ENCODE measurements around the gene ARHGAP24. TPM values are rescaled to one million over a fixed set of nuclear protein-coding genes. Genes with fewer than 3 reads are reported as not detected.

Gene ARHGAP24
- total RNA-seq, 2 experiments from 2014 or later = not detected

DNA sequence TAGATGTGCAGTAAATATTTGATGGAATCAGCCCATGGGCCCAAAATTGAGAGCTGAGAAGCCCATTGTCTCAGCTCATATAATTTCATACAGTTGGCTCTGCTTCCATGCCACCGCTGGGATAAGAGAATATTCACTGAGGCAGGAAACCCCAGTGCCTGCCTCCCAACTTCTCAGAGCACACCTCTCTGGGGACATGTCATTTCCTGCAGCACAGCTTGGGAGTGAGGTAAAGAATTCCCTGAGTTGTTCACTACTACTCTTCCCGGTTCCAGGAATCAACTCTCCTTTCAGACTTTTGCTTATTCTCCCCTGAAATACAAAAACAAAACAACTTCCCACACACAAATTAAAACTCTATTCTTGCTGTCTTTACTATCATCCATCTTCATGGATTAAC, 495.6 kb downstream of the ARHGAP24 start:
- H3K36me3 Mint-ChIP-seq (ENCODE audit: low read depth) = no peaks in the 10 kb centered on the region
- no peaks in the 10 kb centered on the region for H3K9me3 Mint-ChIP-seq
- ChIA-PET POLR2A (no interaction called here), CTCF (no interaction called here)
- no peaks in the 10 kb centered on the region for H3K4me1 Mint-ChIP-seq
- H3K27me3 Mint-ChIP-seq = no peaks in the 10 kb centered on the region
- no peak overlapping the region for H3K4me3 Mint-ChIP-seq
- no peak for DNase-seq
- H3K27ac Mint-ChIP-seq = no peak overlapping the region

DNA sequence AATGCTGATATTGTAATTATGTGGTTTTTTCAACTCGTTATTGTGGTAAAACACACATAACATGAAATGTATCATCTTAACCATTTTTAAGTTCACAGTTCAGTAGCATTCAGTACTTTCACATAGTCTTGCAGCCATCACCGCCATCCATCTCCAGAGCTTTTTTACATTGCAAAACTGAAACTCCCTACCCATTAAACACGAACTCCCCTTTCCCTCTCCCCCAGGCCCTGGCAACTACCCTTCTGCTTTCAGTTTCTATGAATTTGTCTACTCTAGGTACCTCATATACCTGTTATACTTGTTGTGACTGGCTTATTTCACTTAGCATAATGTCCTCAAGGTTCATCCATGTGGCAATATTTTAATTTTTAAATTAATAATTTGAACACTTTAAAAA, 504.3 kb downstream of the ARHGAP24 start:
- ChIA-PET POLR2A (no interaction called here), CTCF (no interaction called here)
- no peak overlapping the region for H3K4me3 Mint-ChIP-seq
- no peak overlapping the region for H3K27ac Mint-ChIP-seq
- H3K36me3 Mint-ChIP-seq (ENCODE audit: low read depth) = no peaks in the 10 kb centered on the region
- no peaks in the 10 kb centered on the region for H3K4me1 Mint-ChIP-seq
- no peaks in the 10 kb centered on the region for H3K27me3 Mint-ChIP-seq
- DNase-seq = no peak
- no peaks in the 10 kb centered on the region for H3K9me3 Mint-ChIP-seq

DNA sequence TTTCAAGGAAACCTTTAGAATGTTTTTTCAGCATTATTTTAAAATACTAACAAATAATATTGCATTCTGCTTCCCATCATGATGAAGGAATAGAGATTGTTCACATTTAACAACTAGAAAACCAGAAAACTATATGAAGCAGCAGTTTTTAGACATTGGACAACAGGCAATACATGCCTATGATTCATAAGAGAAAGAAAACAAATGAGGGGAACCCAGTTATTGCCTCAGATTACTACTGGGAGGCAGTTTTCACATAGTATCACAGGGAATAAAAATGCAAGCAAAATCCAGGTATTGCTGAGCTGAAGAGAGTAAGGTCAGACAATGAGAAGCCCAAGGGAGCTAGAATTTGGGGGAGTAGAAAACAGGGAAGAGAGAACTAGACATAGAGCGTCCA, 511.3 kb downstream of the ARHGAP24 start:
- no peaks in the 10 kb centered on the region for H3K4me1 Mint-ChIP-seq
- no peak overlapping the region for H3K4me3 Mint-ChIP-seq
- no peaks in the 10 kb centered on the region for H3K9me3 Mint-ChIP-seq
- CTCF ChIA-PET = no interaction called here
- H3K27ac Mint-ChIP-seq = no peak overlapping the region
- H3K27me3 Mint-ChIP-seq = no peaks in the 10 kb centered on the region
- POLR2A ChIA-PET = no interaction called here
- no peaks in the 10 kb centered on the region for H3K36me3 Mint-ChIP-seq (ENCODE audit: low read depth)
- DNase-seq = no peak

DNA sequence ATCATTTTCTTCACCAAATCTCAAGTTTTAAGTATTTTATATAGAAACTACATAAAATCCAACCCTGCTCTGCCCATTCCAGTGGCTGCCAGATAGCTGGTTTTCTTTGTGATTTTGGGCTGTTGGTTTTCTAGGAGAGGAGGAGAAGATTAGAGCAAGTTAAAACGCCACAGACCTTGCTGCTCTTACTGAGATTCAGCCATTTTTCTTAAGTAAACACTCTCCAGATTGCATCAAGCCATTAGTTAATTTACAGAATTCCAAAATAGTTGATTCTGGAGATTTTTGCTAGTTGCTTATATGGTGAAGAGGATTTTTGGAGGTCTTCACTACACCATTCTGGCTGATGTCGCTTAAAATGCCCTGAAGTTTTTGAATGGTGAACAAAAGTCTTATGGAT, 518.7 kb downstream of the ARHGAP24 start:
- ChIA-PET CTCF (no interaction called here), POLR2A (no interaction called here)
- Mint-ChIP-seq H3K27me3 (no peaks in the 10 kb centered on the region), H3K4me3 (no peak overlapping the region), H3K27ac (no peak overlapping the region), H3K4me1 (no peaks in the 10 kb centered on the region), H3K9me3 (no peaks in the 10 kb centered on the region), H3K36me3 (ENCODE audit: low read depth) (no peaks in the 10 kb centered on the region)
- DNase-seq = no peak

DNA sequence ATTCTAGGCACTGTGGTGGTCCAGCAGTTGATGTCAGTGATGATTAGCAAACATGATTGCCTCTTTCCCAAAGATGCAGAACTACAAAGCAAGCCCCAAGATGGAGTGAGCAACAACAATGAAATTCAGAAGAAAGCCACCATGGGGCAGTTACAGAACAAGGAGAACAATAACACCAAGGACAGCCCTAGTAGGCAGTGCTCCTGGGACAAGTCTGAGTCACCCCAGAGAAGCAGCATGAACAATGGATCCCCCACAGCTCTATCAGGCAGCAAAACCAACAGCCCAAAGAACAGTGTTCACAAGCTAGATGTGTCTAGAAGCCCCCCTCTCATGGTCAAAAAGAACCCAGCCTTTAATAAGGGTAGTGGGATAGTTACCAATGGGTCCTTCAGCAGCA, 519.6 kb downstream of the ARHGAP24 start:
- Mint-ChIP-seq H3K27me3 (no peaks in the 10 kb centered on the region), H3K4me3 (no peak overlapping the region), H3K9me3 (no peaks in the 10 kb centered on the region), H3K27ac (no peak overlapping the region), H3K36me3 (ENCODE audit: low read depth) (no peaks in the 10 kb centered on the region), H3K4me1 (no peaks in the 10 kb centered on the region)
- ChIA-PET CTCF (no interaction called here), POLR2A (no interaction called here)
- DNase-seq = no peak

DNA sequence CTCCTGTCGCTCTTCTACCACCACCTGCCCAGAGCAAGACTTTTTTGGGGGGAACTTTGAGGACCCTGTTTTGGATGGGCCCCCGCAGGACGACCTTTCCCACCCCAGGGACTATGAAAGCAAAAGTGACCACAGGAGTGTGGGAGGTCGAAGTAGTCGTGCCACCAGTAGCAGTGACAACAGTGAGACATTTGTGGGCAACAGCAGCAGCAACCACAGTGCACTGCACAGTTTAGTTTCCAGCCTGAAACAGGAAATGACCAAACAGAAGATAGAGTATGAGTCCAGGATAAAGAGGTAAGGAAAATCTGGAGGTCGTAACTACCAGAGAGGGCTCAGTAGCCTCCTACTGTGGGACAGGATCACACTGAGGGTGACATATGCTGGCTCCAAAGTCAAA, 520.4 kb downstream of the ARHGAP24 start:
- ChIA-PET CTCF (no interaction called here), POLR2A (no interaction called here)
- Mint-ChIP-seq H3K36me3 (ENCODE audit: low read depth) (no peaks in the 10 kb centered on the region), H3K4me1 (no peaks in the 10 kb centered on the region), H3K27ac (no peak overlapping the region), H3K27me3 (no peaks in the 10 kb centered on the region), H3K9me3 (no peaks in the 10 kb centered on the region), H3K4me3 (no peak overlapping the region)
- DNase-seq = no peak

DNA sequence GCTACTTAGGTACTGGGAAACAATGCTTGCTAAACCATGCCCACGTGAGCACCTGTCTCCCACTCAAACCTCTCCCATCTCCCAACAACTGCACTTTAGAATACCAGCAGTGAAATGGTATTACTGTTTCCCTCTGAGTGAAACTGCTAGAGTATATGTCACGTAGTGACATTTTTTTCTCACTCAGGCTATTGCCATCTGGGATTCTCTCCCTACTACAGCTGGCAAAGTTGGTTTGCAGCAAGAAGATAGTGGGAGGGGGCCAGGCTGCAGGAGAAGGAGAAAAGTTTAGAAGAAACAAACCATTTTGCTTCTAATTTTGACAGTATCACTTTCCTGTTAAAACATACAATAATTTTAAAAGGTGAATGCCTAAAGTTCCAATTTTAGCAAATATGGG, 526.6 kb downstream of the ARHGAP24 start:
- DNase-seq = no peak
- no peaks in the 10 kb centered on the region for H3K36me3 Mint-ChIP-seq (ENCODE audit: low read depth)
- no peak overlapping the region for H3K4me3 Mint-ChIP-seq
- H3K27ac Mint-ChIP-seq = no peak overlapping the region
- CTCF ChIA-PET = no interaction called here
- H3K4me1 Mint-ChIP-seq = no peaks in the 10 kb centered on the region
- no peaks in the 10 kb centered on the region for H3K27me3 Mint-ChIP-seq
- POLR2A ChIA-PET = no interaction called here
- no peaks in the 10 kb centered on the region for H3K9me3 Mint-ChIP-seq

DNA sequence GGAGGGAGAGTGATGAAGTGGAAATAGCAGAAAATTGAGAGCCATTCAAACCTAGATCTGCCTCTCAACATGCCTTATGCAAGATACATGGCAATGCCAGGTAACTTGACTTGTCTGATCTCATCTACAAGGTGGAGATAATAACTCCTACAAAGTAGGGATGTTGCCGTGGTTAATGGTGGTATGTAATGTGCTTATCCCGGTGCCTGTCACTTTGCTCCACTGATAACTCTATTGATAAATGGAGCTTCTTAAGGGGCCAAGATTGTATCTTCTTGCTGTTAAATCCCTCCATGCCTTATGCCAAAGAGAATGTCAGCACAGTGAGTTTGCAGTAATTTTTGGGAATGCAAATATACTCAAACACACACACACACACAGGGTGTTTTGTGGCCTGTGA, 529.1 kb downstream of the ARHGAP24 start:
- no peak for DNase-seq
- CTCF ChIA-PET = no interaction called here
- Mint-ChIP-seq H3K9me3 (no peaks in the 10 kb centered on the region), H3K27ac (no peak overlapping the region), H3K4me3 (no peak overlapping the region), H3K36me3 (ENCODE audit: low read depth) (no peaks in the 10 kb centered on the region), H3K4me1 (no peaks in the 10 kb centered on the region), H3K27me3 (no peaks in the 10 kb centered on the region)
- POLR2A ChIA-PET = no interaction called here

DNA sequence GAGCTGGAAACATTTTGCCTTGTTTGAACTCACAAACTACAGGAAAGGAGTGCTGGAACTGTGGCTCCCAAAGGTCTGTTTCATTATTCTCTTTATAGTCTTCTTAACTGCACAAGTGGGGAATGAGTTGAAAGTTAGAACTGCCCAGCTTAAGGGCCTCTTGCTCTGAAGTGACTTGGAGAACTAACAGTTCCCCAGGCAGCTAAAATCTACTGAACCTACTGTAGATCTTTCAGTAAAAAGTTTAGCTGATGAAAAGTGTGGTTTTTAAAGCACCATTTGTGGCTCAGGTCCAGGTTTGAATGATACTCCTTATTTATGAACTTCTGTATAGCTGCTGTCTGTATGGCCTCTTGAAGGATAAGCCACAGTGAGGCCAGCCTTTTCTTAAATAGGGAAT, 531.1 kb downstream of the ARHGAP24 start:
- no peaks in the 10 kb centered on the region for H3K36me3 Mint-ChIP-seq (ENCODE audit: low read depth)
- H3K4me3 Mint-ChIP-seq = no peak overlapping the region
- ChIA-PET POLR2A (no interaction called here), CTCF (no interaction called here)
- H3K4me1 Mint-ChIP-seq = no peaks in the 10 kb centered on the region
- H3K9me3 Mint-ChIP-seq = no peaks in the 10 kb centered on the region
- H3K27ac Mint-ChIP-seq = no peak overlapping the region
- no peaks in the 10 kb centered on the region for H3K27me3 Mint-ChIP-seq
- no peak for DNase-seq

DNA sequence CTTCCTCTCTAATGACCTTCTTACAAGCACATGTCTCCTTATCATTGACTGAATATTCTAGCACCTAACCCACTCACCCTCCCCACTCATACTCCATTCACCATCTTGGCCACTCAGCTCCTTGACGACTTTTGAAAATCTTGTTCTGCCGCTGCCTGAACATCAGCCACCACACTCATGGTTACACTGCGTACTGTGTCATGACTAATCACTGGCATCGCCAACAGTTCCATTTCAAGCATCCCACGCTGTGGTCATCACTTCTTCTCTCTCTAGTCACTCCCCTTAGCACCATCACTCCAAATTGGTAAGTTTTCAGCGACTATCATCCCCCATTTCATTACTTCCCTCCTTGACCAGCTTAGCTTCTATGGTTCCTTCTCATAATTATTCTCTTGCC, 532.1 kb downstream of the ARHGAP24 start:
- Mint-ChIP-seq H3K27me3 (no peaks in the 10 kb centered on the region), H3K9me3 (no peaks in the 10 kb centered on the region), H3K36me3 (ENCODE audit: low read depth) (no peaks in the 10 kb centered on the region), H3K27ac (no peak overlapping the region), H3K4me1 (no peaks in the 10 kb centered on the region), H3K4me3 (no peak overlapping the region)
- POLR2A ChIA-PET = no interaction called here
- CTCF ChIA-PET = no interaction called here
- DNase-seq = no peak

DNA sequence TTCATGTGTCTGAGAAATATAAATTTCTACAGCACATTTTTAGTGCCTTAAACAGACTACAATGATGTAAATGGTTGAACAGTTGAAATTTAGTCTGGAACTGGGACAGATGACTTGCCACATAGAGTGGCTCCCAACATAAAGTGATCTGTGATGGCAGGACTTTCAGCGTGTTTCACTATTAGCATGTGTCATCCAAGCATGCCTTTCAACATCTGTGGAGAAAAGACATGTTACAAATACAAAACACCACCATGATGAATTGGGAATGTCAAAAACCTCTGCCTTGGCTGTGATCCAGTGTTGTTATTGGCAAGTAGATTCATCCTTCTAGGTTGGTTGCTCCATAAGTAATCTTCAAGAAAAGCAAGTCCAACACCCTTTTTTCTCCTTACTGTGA, 536.2 kb downstream of the ARHGAP24 start:
- no peaks in the 10 kb centered on the region for H3K27me3 Mint-ChIP-seq
- H3K4me1 Mint-ChIP-seq = no peaks in the 10 kb centered on the region
- no peaks in the 10 kb centered on the region for H3K9me3 Mint-ChIP-seq

DNA sequence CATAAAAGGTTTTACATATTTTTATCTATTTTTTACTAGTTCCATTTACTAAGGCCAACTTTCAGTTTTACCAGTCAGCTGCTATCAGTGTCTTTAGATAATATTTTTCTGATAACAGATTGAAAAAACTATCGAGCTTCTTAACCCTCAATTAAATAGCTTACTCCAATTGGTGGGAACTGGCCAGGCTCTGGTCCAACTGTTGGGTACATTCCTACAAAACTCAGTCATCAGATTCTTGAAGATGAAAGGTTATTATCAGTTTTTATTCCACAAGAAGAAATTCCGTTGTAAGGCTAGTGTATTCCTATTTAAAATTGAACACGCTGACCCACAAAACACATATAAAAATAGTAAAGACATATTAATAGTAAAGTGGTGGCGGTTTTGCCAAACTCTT, 538.7 kb downstream of the ARHGAP24 start:
- ChIA-PET CTCF (no interaction called here), POLR2A (no interaction called here)
- Mint-ChIP-seq H3K4me3 (no peak overlapping the region), H3K9me3 (no peaks in the 10 kb centered on the region), H3K27me3 (no peaks in the 10 kb centered on the region), H3K36me3 (ENCODE audit: low read depth) (no peaks in the 10 kb centered on the region), H3K27ac (no peak overlapping the region), H3K4me1 (no peaks in the 10 kb centered on the region)
- no peak for DNase-seq

More for the DNA sequence above, 536.2 kb downstream of the ARHGAP24 start:
- CTCF ChIA-PET = no interaction called here
- no peak overlapping the region for H3K27ac Mint-ChIP-seq
- no peak for DNase-seq
- H3K4me3 Mint-ChIP-seq = no peak overlapping the region
- POLR2A ChIA-PET = no interaction called here
- no peaks in the 10 kb centered on the region for H3K36me3 Mint-ChIP-seq (ENCODE audit: low read depth)

DNA sequence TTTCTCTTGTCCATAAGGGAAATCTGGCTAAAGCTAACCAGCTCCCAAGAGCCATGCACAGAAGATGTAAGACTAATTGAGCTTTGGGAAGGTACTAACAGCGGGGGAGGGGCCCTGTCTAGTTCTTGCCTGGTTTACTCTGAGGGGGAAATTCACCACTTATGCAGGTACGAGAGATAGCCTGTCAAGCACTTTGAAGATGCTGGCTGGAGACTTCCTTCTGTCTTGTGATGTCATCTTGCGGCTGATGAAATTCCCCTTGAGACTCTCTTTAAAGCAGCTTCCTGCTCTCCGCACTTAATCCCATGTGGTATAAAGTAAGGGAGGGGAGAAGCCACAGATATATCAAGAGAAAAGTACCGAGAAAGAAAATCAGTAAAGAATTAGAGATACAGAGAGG, 539.6 kb downstream of the ARHGAP24 start:
- ChIA-PET POLR2A (no interaction called here), CTCF (no interaction called here)

DNA sequence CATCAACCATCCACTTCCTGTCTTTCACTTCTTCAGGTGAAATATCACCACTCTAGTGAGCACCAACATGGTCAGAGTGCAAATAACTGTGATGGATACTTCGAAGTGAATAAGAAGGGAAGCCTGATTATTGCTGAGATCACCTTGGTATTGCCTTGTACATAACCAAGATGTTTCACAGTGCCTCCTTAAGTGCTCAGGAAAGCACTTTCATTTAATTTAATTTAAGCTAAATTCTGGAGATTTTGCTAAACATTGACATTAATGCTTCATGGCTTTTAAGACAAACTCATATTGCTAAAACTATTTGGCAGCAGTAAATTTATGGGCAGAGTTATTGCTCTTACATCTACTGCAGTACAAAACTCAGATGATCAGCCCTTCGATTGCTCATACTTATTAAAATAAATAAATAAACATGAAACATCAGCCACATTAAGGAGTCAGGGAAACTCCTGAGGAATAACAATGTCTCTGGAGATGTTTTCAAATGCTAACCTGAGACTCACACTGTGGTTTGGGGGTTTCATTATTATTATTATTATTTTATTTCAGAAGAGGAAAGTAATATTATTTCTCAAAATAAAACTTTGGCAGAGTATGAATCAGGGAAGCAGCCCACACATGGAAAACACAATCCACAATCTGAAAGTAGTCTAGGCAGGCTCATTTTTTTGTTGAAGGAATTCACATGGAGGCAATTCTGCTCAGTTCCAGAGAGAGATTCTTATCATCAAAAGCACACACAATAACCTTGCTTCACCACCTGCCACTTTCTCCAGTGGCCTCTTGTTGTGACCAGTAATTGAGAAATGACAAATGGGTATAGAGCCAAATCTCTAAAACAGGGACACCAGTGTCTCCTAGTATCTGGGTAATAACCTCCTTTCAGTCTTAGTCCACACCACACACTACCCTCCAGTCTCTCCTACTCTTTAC, 540.7 kb downstream of the ARHGAP24 start:
- H3K9me3 Mint-ChIP-seq = no peaks in the 10 kb centered on the region
- no peak overlapping the region for H3K4me3 Mint-ChIP-seq
- ChIA-PET CTCF (no interaction called here), POLR2A (no interaction called here)
- no peaks in the 10 kb centered on the region for H3K27me3 Mint-ChIP-seq
- H3K4me1 Mint-ChIP-seq = no peaks in the 10 kb centered on the region
- no peak for DNase-seq
- H3K27ac Mint-ChIP-seq = no peak overlapping the region
- no peaks in the 10 kb centered on the region for H3K36me3 Mint-ChIP-seq (ENCODE audit: low read depth)

More for the DNA sequence above, 539.6 kb downstream of the ARHGAP24 start:
- Mint-ChIP-seq H3K9me3 (no peaks in the 10 kb centered on the region), H3K4me3 (no peak overlapping the region), H3K27me3 (no peaks in the 10 kb centered on the region), H3K27ac (no peak overlapping the region), H3K36me3 (ENCODE audit: low read depth) (no peaks in the 10 kb centered on the region), H3K4me1 (no peaks in the 10 kb centered on the region)
- no peak for DNase-seq

Measured in activated CD4-positive, alpha-beta memory T cell treated with anti-CD3 and anti-CD28 coated beads, Interleukin-2, amount 10 ng/mL, durations not matched to agents 7 days and 5 days (primary cell).